Keratinocyte (primary cell): ENCODE measurements around the gene SLC25A5. TPM values are rescaled to one million over a fixed set of nuclear protein-coding genes. Genes with fewer than 3 reads are reported as not detected.
A peak's percentile ranks its signal among the peaks of the same experiment; 100 is the strongest.

Experiments
- DNase-seq: peaks from one replicate; pipeline ENCODE4 v3.0.0-alpha.2; 2011; ENCODE audit warnings: low read depth, missing footprints, low spot score
- FAIRE-seq: peaks from 2 replicates; lab custom pipeline; 2011; peaks lifted over from hg19 to GRCh38; lab: Jason Lieb, UNC
- H2AFZ ChIP-seq: 2 replicates; pipeline ENCODE4 v1.6.0; 2012; ENCODE audit warnings: low read length, control low read depth, inconsistent platforms; ENCODE audit not compliant: control insufficient read depth
- H3K27ac ChIP-seq: 2 replicates; pipeline ENCODE4 v1.5.1; 2011; ENCODE audit warnings: low read length; ENCODE audit not compliant: control insufficient read depth, insufficient read depth
- H3K27me3 ChIP-seq: 3 replicates; pipeline ENCODE4 v1.6.0; 2011; ENCODE audit warnings: low read length; ENCODE audit not compliant: control insufficient read depth, insufficient read depth; ENCODE audit errors: extremely low read depth
- H3K36me3 ChIP-seq, 2 experiments: 2 replicates in 1 of 2; 3 replicates in 1 of 2; pipeline ENCODE4 v1.5.1; 2011; ENCODE audit warnings: low read length in 2 of 2, mild to moderate bottlenecking in 1 of 2; ENCODE audit not compliant: control insufficient read depth in 2 of 2, insufficient read depth in 2 of 2; ENCODE audit errors: extremely low read depth in 1 of 2
- H3K4me1 ChIP-seq: 3 replicates; pipeline ENCODE4 v1.5.1; 2011; ENCODE audit warnings: low read length; ENCODE audit not compliant: control insufficient read depth, insufficient read depth; ENCODE audit errors: extremely low read depth
- H3K4me2 ChIP-seq: 3 replicates; pipeline ENCODE4 v1.6.0; 2011; ENCODE audit warnings: low read depth, low read length; ENCODE audit not compliant: control insufficient read depth, insufficient read depth; ENCODE audit errors: extremely low read depth
- H3K4me3 ChIP-seq, 3 experiments: fragments of 200-600 bp in 1 of 3; sonication (generic) in 1 of 3; 2 replicates in 2 of 3; 3 replicates in 1 of 3; pipeline ENCODE4 v1.5.1; 2011 to 2016; ENCODE audit warnings: low read length in 3 of 3, mild to moderate bottlenecking in 3 of 3, control low read depth in 2 of 3, inconsistent platforms in 1 of 3, low read depth in 1 of 3, mixed read lengths in 1 of 3, mixed run types in 1 of 3, moderate library complexity in 1 of 3; ENCODE audit not compliant: control insufficient read depth in 2 of 3, insufficient read depth in 2 of 3; ENCODE audit errors: extremely low read depth in 1 of 3
- H3K79me2 ChIP-seq: 2 replicates; pipeline ENCODE4 v1.6.0; 2012; ENCODE audit warnings: low read length; ENCODE audit not compliant: control insufficient read depth, insufficient read depth
- H3K9ac ChIP-seq: 3 replicates; pipeline ENCODE4 v1.6.0; 2011; ENCODE audit warnings: low read length; ENCODE audit not compliant: control insufficient read depth, insufficient read depth; ENCODE audit errors: extremely low read depth
- H3K9me1 ChIP-seq: 3 replicates; pipeline ENCODE4 v1.6.0; 2011; ENCODE audit warnings: low read length; ENCODE audit not compliant: control insufficient read depth, insufficient read depth; ENCODE audit errors: extremely low read depth
- H3K9me3 ChIP-seq: 2 replicates; pipeline ENCODE4 v1.5.1; 2012; ENCODE audit warnings: low read depth, low read length; ENCODE audit not compliant: control insufficient read depth
- H4K20me1 ChIP-seq: 3 replicates; pipeline ENCODE4 v1.6.0; 2011; ENCODE audit warnings: low read length; ENCODE audit not compliant: control insufficient read depth, insufficient read depth; ENCODE audit errors: extremely low read depth
- CTCF ChIP-seq, 3 experiments: IDR thresholded peaks in 1 of 3; conservative IDR thresholded peaks in 1 of 3; optimal IDR thresholded peaks in 1 of 3; 2 replicates in 2 of 3; 3 replicates in 1 of 3; pipeline versions ENCODE3 to v1.5.1; 2011; ENCODE audit warnings: low read length in 3 of 3, mild to moderate bottlenecking in 3 of 3, moderate library complexity in 2 of 3, control low read depth in 1 of 3, inconsistent platforms in 1 of 3; ENCODE audit not compliant: insufficient read depth in 2 of 3; ENCODE audit errors: extremely low read depth in 1 of 3
- EZH2 ChIP-seq: IDR thresholded peaks from one replicate; pipeline ENCODE4 v1.6.1; 2012; ENCODE audit warnings: inconsistent platforms, mild to moderate bottlenecking, low read length, moderate library complexity
- dilution Hi-C: fragments of 300-500 bp; cut with MboI; formaldehyde crosslinking; loops from one replicate; pipeline ENCODE4 v1.7.0; 2020; ENCODE audit warnings: low sequenced_read_pairs; ENCODE audit not compliant: extremely low pct_ligation_motif_present
- polyA plus RNA-seq, 5 experiments: library from polyadenylated mRNA; depleted of rRNA in 3 of 5; stranded (reverse) in 3 of 5; stranded (forward) in 1 of 5; unstranded in 1 of 5; fragments of >200 nt; gene quantifications; 1 replicate in 1 of 5; 2 replicates in 3 of 5; 3 replicates in 1 of 5; pipeline versions ENCODE4 v1.2.1 to v1.2.3, GENCODE V29; 2011 to 2012; ENCODE audit warnings: missing spikeins in 2 of 5, low read depth in 1 of 5, low replicate concordance in 1 of 5

The SLC25A5 gene
- polyA plus RNA-seq, 1 donor (not counting 4 experiments of a cell fraction or from before 2014, with no cell fraction given) = 447 TPM

- no peak overlapping the region for H3K4me2 ChIP-seq
- H3K9me3 ChIP-seq = no peaks in the 10 kb centered on the region
- H3K4me3 ChIP-seq = no peak overlapping the region
- no peaks in the 10 kb centered on the region for H3K27me3 ChIP-seq
- no peaks in the 10 kb centered on the region for H3K79me2 ChIP-seq
- DNase-seq (no peak), FAIRE-seq (no peak)
- H2AFZ ChIP-seq = no peak overlapping the region
- no peaks in the 10 kb centered on the region for H3K9me1 ChIP-seq
- peaks cover 37% of the 10 kb centered on the region for H3K4me1 ChIP-seq
- no peaks in the 10 kb centered on the region for H4K20me1 ChIP-seq
- dilution Hi-C loops = no loop called here
- H3K27ac ChIP-seq = no peak overlapping the region
- no peak for TF ChIP-seq CTCF (optimal IDR thresholded peaks at IDR 0.05 in 1 of 3, IDR thresholded peaks at IDR 0.05 in 1 of 3, conservative IDR thresholded peaks at IDR 0.05 in 1 of 3; ENCODE audit: extremely low read depth in 1 of 3, insufficient read depth in 2 of 3, low read length in 3 of 3)
- no peak for TF ChIP-seq EZH2
- H3K36me3 ChIP-seq = no peaks in the 10 kb centered on the region
- no peak overlapping the region for H3K9ac ChIP-seq
Measured at GRCh38 chrX:119505945-119506344, 37.7 kb downstream of the SLC25A5 start.

- dilution Hi-C loops = no loop called here
Measured at GRCh38 chrX:119507206-119507605, 39.0 kb downstream of the SLC25A5 start.

More at GRCh38 chrX:119507206-119507605, 39.0 kb downstream of the SLC25A5 start:
- Histone ChIP-seq H3K27me3 (no peaks in the 10 kb centered on the region), H3K27ac (peak overlapping the region; percentile 67), H3K9me1 (no peaks in the 10 kb centered on the region), H4K20me1 (no peaks in the 10 kb centered on the region), H3K4me2 (no peak overlapping the region), H3K79me2 (no peaks in the 10 kb centered on the region), H3K4me1 (peaks cover 27% of the 10 kb centered on the region), H3K9ac (peak overlapping the region; percentile 28), H2AFZ (peak overlapping the region; percentile 71), H3K9me3 (no peaks in the 10 kb centered on the region), H3K36me3 (no peaks in the 10 kb centered on the region), H3K4me3 (no peak overlapping the region)
- TF ChIP-seq EZH2 = no peak
- no peak for TF ChIP-seq CTCF (optimal IDR thresholded peaks at IDR 0.05 in 1 of 3, IDR thresholded peaks at IDR 0.05 in 1 of 3, conservative IDR thresholded peaks at IDR 0.05 in 1 of 3; ENCODE audit: extremely low read depth in 1 of 3, insufficient read depth in 2 of 3, low read length in 3 of 3)
- FAIRE-seq (no peak), DNase-seq (no peak)
